ENCODE results near the gene AKAP14.
"Not testable (repeated sequence)": the region's sequence is repeated elsewhere in the genome, so short reads cannot be mapped to it uniquely, and the experiment has no call there.

AKAP14 gene

DNA sequence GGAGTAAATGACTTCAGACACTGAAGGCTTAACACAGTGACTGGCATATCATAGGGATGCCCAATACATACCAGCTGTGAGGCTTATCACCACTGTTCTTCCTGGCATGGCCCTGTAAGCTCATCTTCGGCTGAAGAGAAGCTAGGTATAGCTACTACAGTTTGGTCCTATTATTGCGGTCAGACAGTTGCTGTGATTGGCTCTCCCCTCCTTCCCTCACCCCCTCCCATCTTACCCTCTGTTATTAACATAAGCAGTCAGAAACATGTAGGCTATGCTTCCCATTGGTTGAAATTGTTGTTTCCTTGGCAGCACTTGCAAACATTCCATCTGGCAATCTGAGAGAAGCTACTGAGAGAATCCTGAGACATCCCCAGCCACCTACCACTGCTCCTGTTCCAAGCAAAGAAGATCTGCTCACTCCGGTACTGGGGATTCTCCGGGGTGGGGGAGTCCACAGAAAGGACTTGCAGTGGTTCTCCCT is at the start of gene AKAP14:
AKAP14 (plus strand) TSS at position 51 of the 484 bp plus-strand sequence. CDS start 7,331 bp downstream, outside the sequence.
- peak; percentile 12 for DNase-seq

DNA sequence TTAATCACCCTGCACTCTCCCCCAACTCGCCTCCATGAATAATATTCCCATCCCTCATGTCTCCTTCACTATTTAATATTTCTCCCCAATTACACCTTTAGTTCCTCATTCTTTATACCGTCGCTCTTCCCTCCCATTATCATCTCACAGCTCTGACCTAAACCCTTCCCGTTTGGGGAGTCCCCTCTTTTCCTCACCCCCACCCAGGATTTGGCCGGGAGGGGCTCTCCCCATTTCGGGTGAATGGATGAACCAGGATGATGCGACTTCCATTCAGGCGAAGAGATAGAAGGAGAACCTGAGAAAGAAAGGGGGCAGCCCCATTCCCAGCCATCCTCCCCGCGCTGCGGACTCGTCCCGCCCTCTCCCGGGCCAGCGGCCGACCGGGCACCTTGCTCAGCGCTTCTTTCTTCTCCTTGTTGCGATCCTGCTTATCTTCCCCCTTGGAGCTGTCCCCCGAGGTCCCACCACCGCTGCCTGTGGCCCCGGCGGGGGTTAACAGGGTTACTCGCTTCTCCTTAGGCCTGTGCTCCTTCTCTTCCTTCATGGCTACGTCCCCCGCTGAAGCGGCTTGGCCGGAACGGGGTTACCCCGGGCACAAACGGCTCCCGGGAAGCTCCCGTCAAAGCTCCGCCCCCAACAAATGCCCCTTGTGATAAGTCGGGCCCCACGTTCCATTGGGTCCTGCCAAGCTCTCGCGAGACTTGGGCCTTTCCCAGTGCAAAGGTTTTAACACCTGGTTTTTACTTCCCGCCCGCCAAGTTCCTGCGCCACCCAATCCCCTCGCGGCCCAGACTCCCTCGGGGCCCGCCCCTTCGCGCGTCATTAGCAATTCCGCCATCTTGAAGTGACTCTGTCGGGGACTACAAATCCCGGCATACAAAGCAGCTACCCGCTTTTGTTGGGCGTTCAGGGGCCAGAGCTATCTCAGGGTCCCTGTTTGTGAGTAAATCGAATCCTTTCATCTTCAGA is 43.0 kb upstream of the AKAP14 start, which contains the start of gene UPF3B:
UPF3B (minus strand) TSS at position 582 of the 972 bp plus-strand sequence; CDS start at position 547, 35 bp downstream.
- peak; percentile 98 for DNase-seq

DNA sequence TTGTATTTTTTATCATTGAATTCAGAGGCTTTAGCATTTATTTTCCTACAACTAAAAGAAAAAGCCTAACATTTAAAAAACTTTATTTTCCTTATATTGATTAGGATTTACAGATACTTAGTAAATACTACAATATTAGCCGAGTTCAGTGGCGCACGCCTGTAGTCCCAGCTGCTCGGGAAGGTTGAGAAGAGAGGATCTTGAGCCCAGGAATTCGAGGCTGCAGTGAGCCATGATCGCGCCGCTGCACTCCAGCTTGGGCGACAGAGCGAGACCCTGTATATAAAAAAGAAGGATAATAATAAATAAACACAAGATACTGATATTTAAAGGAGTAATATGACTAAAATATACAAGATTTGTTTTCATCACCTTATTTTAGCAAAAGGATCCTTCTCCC is 42.2 kb upstream of the AKAP14 start:
- no peak for DNase-seq

DNA sequence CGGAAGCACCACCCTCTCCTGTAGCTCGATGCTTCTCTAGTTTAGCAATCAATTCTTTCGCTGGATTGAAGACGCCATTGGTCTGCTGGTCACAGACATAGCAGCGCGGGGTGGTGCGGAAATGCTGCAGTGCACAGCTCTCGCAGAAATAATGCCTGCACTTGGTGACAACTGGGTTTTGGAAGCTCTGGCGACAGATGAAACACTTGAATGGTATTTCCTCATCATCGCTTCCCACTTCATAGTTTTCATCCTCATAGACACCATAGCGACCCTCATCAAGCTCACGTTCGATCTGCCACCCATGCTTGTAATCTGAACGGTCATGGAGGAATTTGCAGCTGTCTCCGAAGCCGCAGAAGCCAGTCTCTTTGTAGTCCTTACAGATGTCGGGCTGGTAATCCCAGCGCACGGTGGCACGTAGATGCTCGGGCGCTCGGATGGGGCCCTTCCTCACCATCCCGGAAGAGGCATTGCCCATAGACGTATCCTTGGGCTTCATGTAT is 25.0 kb upstream of the AKAP14 start:
- DNase-seq = no peak

DNA sequence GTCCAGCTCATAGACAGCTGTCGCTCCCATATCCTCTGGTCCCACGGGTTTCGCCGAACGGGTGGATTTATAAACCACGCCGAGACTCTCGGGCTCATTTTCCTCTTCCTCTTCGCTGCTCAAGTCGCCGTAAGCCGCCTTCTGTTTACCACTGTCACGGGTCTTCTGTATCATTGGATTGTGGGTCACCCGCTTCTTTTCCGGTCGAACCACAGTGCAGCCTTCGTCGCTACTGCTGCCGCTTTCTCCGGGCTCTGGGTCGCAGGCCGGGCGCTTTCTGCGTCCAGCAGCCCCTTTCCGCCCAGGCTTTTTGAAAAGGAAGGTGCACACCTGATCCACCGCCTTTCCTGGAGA is 24.5 kb upstream of the AKAP14 start:
- no peak for DNase-seq

DNA sequence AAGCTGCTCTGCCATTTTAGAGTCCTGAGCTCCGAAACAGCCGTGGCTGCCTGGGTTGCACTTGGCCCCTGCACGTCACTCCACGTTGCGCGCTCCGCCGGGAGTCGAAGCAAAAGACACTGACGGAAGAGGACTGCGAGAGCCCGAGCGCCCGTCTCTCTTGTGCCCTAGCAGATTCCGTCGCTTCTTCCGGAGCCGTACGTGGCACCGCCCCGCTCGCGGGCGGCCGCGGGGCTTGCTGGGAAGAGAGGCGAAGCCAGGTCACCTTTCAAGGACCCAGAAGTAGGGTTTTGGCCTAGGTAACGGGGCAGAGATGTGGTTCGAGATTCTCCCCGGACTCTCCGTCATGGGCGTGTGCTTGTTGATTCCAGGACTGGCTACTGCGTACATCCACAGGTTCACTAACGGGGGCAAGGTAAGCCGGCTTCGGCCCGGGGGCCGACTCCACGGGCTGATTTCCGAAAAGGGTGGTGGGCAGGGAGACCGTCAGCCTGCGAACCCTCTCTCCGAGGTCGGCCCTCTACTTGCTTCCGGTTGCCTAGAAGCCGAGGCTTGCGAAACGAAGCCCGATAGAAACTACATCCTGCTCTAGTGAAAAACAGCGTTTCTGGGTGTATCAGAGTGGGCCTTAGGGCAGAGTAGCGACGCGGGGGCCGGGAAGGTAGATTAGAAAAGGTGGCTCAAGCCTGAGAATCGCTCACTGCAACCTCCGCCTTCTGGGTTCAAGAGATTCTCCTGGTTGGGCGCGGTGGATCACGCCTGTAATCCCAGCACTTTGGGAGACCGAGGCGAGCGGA is 23.9 kb upstream of the AKAP14 start, which contains the start of the genes NDUFA1 and RNF113A:
NDUFA1 (plus strand) TSS at position 234 of the 797 bp plus-strand sequence; CDS start at position 314, 80 bp downstream.
RNF113A (minus strand) TSS at position 135 of the 797 bp plus-strand sequence; CDS start at position 15, 120 bp downstream.
- peak; percentile 51 for DNase-seq

DNA sequence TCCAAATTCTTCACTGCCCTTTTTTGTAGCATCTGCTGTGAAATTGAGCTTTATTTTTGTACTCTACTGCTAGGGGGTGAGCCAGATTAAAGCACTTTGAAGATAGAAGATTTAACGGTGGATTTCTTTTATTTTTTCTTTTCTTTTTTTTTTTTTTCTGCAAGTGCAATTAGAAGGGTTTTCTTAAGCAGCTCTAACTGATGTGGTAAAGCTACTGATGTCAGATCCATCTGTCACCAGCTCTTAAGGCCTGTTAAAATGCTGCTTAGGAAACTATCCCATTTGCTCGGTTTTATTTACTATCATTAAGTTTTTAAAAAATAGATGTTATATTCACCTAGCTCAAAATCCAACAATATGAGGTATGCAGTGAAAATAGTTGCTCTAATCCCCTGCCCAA is 17.0 kb upstream of the AKAP14 start:
- no peak for DNase-seq

DNA sequence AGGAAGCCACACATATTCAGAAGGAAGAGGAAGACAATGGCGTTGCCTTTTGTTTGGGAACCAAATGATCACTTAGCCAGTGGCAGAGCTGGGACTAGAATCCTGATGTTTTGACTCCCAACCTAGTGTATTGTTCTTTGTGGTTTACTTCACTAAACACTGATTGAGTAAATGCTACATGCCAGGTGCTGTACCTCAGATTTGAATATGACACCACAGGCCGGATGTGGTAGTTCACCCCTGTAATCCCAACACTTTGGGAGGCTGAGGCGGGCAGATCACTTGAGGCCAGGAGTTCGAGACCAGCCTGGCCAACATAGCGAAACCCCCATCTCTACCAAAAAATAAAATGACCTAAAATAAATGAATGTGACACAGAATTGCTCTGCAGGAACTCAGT is 15.6 kb upstream of the AKAP14 start:
- DNase-seq = no peak

DNA sequence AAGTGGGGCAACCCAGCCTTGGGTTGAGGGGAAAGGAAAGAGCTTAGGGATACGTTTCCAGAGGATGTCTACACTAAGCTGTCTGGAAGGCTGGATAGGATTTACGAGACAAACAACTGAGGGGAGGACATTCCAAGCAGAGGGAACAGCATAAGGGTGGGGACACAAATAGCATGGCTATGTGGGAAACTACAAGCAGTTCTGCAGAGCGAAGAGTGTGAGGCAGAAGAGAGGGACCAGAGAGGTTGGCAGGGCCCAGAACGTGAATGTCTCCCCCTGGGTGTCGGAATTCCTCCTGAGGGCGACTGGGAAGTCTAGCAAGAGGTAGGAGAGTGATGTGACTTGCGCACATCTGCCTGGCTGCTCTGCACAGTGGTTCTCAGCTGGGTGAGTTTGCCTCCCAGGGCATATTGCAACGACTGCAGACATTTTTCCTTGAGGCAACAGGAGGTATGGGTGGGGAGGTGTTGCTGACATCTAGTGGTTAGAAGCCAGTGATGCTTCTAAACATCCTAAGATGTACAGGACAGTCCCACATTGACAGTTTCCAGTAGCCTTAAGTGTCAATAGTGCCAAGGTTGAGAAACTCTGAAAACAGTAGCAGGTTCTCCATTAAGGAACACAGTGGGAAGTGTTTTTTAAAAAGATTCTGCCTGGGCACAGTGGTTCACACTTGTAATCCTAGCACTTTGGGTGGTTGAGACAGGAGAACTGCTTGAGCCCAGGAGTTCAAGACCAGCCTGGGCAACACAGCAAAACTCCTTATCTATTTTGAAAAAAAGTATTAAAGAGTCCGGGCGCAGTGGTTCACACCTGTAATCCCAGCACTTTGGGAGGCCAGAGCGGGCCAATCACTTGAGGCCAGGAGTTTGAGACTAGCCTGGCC is 14.9 kb upstream of the AKAP14 start:
- no peak for DNase-seq

DNA sequence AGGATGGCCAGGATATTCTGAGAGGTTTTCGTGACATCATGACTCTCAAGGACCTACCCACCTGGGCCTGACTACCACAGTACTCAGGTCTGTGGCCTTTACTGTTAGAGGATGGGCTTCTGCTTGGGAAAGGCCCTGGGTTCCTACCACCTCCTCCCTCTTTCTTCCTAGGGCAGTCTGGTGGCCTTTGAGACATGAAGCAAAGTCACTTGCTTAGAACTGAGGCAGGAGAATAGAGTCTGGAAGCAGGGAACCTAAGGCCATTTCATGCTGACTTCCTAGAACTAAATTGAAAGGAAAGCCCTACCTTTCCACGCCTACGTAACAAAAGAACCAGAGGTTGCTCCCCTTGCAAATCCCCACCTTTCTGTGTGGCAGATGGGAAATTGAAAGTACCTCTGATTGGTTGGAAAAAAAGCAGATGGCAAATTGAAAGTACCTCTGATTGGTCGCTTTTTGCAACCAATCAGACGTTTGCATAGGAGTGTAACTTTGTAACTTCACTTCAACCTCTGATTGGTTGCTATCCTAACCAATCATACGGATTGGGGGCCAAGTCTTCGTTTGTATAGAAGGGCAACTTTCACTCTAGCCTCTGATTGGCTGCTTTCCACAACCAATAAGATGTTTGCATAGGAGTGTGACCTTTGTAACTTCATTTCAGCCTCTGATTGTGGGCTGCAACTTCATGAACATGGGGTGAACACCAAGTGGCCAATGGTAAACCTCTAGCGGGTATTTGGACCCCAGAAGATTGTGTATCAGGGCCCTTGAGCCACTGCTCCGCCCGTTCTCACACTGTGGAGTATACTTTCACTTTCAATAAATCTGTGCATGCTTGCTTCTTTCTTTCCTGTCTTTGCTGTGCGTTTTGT is 9.9 kb upstream of the AKAP14 start:
- DNase-seq = no peak

DNA sequence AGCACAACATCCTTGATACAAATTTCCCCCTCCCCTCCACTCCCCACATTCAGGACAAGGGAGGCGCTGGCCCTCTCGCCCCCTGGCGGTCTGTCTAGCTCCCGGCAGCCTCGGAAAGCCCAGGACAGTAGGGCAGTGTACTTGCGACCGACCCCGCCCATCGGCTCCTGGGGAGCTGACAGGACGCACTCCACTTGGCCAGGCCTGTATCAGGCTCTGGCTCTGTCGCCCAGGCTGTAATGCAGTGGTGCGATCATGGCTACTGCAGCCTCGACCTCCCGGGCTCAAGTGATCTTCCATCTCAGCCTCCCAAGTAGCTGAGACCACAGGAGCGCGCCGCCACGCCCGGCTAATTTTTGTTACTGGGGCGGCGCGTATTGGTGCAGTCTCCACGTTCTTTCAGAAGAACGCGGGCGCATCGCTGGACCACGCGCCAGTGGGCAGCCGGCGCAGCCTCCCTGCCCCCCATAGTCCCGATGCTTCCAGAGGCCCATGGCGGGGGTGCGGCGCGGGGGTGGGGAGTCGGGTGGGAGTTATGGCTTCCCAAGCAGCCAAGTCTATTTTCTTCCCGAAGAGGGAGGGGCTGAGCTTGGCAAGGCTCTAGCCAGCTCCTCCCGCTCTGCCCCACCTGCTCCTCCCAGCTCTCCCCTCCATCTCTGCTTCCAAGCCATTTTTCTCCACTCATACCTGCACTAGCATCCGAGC is 7.8 kb upstream of the AKAP14 start:
- DNase-seq = peak; percentile 14

DNA sequence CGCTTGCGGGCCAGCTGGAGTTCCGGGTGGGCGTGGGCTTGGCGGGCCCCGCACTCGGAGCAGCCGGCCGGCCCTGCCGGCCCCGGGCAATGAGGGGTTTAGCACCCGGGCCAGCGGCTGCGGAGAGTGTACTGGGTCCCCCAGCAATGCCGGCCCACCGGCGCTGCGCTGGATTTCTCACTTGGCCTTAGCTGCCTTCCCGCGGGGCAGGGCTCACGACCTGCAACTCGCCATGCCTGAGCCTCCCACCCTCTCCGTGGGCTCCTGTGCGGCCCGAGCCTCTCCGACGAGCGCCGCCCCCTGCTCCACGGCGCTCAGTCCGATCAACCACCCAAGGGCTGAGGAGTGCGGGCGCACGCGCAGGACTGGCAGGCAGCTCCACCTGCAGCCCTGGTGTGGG is 5.1 kb upstream of the AKAP14 start:
- not testable (repeated sequence) for DNase-seq

DNA sequence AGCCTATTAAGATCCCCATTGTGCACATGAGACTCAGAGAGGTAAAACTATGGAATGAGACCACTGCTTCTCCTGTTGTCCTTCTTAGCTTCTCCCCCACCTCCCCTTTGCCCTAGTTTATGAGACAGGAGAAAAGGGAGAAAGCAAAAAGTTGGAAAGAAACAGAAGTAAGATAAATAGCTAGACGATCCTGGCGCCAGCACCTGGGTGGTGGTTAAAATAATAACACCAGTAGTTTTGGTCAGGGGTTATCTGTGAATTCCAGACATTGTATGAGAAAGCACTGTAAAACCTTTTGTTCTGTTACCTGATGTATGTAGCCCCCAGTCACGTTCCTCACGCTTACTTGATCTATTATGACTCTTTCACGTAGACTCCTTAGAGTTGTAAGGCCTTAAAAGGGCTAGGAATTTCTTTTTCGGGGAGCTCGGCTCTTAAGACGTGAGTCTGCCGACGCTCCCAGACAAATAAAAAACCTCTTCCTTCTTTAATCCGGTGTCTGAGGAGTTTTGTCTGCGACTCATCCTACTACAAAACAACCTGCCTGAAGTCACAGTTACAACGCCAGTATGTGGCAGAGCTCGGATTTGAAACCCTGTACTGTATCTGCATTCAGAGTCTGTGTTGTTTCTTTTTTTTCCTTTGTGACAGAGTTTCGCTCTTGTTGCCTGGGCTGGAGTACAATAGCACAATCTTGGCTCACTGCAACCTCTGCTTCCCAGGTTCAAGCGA is 3.6 kb upstream of the AKAP14 start:
- not testable (repeated sequence) for DNase-seq

DNA sequence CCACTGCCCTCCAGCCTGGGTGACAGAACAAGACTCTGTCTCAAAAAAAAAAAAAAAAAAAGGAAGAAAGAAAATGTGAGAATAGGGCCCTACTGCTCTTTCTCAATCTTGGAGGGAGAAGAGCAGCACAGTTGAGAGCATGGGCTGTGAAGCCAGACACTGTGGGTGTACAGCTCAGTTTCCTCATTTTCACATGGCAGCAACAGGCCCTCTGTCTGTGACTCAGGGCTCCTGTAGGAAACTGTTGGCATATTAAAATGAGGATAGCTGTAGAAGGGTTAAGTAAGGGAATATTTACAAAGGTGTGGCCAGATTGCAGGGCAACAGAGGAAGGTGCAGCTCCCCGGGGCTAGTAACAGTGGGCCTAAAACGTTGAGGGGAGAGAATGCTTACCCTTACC is 3.4 kb downstream of the AKAP14 start:
- no peak for DNase-seq

DNA sequence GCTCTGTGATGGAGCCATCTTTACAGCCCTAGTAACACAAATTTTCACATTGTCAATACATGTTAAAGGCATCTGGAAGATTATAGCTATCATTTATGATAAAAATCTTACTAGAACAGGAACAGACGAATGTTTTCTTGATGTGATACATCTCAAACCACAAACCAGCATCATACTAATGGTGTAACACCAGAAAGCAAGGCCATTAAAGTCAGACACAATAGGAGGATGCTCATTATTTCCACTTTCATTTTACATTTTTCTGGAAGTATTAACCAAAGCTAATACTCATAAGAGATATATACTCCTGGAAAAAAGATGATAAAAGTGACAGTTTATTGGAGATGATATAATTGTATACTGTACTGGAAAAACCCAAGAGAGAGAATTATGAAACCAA is 5.3 kb downstream of the AKAP14 start:
- DNase-seq = no peak

DNA sequence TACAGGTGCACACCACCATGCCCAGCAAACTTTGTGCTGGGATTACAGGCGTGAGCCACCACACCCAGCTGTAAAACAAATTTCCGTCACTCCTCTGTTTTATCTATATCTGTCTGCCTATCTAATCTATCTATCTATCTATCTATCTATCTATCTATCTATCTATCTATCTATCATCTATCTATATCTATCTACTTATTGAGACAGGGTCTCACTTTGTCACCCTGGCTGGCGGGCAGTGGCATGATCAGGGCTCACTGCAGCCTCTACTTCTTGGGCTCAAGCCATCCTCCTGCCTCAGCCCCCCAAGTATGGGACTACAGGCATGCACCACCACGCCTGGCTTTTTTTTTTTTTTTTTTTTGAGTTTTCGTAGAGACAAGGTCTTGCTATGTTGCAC is 20.6 kb downstream of the AKAP14 start:
- DNase-seq = no peak

DNA sequence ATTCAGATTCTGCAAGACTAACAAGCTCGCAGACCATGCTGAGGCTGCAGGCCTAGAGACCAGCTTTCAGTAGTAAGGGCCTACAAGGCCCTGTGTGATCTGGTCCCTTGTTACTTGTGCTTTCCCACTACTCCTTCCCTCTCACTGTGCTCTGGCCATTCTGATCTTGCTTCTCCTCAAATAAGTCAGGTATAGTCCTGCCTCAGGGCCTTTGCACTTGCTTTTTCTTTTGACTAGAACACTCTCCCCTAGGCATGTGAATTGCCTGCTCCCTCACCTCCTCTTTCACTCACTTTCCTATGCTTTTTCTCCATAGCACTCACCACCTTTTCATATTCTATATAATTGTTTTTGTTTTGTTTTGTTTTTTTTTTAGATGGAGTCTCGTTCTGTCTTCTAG is 22.2 kb downstream of the AKAP14 start:
- DNase-seq = no peak

DNA sequence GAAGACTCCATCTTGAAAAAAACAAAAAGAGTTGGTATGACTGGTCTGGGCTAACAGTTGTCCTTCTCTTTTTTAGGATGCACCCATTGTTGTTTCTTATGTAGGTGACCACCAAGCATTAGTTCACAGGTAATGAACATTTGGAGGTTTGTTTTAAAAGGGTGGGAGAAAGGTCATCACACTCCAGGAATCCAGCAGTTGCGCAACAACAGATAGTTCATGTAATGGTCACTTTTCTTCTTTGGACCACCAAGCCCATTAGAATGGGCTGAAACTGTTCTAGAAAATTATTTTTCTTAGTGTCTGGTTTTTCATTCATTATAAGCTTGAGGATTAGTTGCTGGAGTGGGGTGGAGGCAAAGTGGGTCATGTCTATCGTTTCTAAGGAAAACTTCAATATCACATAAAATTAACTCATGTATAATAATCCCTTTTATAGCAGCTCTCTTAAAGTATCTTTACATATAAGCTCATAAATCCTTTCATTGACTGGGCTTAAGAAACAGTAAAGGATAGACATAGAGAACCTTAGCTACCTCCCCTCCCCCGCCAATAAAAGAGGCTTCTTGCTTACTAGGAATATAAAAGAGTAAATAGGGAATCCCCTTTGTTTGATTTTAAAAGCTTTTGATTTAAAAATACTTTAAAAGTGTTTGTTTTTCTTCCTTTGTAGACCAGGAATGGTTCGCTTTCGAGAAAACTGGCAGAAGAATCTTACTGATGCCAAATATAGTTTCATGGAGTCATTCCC is 24.3 kb downstream of the AKAP14 start:
- no peak for DNase-seq

DNA sequence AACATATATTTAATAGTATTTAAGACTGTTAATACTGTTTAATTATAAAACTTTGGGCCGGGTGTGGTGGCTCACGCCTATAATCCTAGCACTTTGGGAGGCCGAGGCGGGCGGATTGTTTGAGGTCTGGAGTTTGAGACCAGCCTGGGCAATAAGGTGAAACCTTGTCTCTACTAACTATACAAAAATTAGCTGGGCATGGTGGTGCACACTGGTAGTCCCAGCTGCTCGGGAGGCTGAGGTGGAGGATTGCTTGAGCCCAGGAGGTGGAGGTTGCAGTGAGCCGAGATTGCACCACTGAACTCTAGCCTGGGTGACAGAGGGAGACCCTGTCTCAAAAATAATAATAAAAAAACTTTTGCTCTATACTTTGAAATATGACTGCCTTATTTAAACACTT is 26.7 kb downstream of the AKAP14 start:
- not testable (repeated sequence) for DNase-seq

Measured in NCI-H1436 treated with DMSO at 0.1 percent for 48 hours (cell line).